T-helper 2 cell treated with Interferon-gamma antibody and Interleukin-4, amounts not matched to agents 5 μg/mL and 100 μg/mL, for 36 hours (primary cell): ENCODE data around the gene CST3.

Experiments
- DNase-seq: peaks from one replicate; pipeline ENCODE4 v3.0.0; 2021; ENCODE audit warnings: low spot score
- H3K27ac Mint-ChIP-seq: one replicate; pipeline ENCODE4 v1.8.0; 2021; ENCODE audit warnings: mild to moderate bottlenecking, mixed read lengths
- H3K27me3 Mint-ChIP-seq: one replicate; pipeline ENCODE4 v1.8.0; 2021; ENCODE audit warnings: low read depth, mixed read lengths
- H3K36me3 Mint-ChIP-seq: one replicate; pipeline ENCODE4 v1.8.0; 2021; ENCODE audit warnings: low read depth, mixed read lengths
- H3K4me1 Mint-ChIP-seq: one replicate; pipeline ENCODE4 v1.8.0; 2021; ENCODE audit warnings: low read depth, mixed read lengths
- H3K4me3 Mint-ChIP-seq: one replicate; pipeline ENCODE4 v1.8.0; 2022; ENCODE audit warnings: mild to moderate bottlenecking, moderate library complexity, mixed read lengths
- H3K9me3 Mint-ChIP-seq: one replicate; pipeline ENCODE4 v1.8.0; 2021; ENCODE audit warnings: mixed read lengths

Gene CST3

GRCh38 chr20:23657202-23657601 lies 19.4 kb upstream of the CST3 start:
- H3K27me3 Mint-ChIP-seq = peaks cover 15% of the 10 kb centered on the region
- no peaks in the 10 kb centered on the region for H3K36me3 Mint-ChIP-seq
- DNase-seq = no peak
- no peaks in the 10 kb centered on the region for H3K9me3 Mint-ChIP-seq
- H3K4me1 Mint-ChIP-seq = no peaks in the 10 kb centered on the region
- no peak overlapping the region for H3K27ac Mint-ChIP-seq
- H3K4me3 Mint-ChIP-seq = no peak overlapping the region

GRCh38 chr20:23656372-23656771 lies 18.6 kb upstream of the CST3 start:
- Mint-ChIP-seq H3K27ac (no peak overlapping the region), H3K27me3 (peaks cover 15% of the 10 kb centered on the region), H3K4me1 (no peaks in the 10 kb centered on the region), H3K36me3 (no peaks in the 10 kb centered on the region), H3K4me3 (no peak overlapping the region), H3K9me3 (no peaks in the 10 kb centered on the region)
- no peak for DNase-seq

- no peak for DNase-seq
- Mint-ChIP-seq H3K36me3 (no peaks in the 10 kb centered on the region), H3K9me3 (no peaks in the 10 kb centered on the region), H3K27ac (no peak overlapping the region), H3K27me3 (peaks cover 15% of the 10 kb centered on the region), H3K4me3 (no peak overlapping the region), H3K4me1 (no peaks in the 10 kb centered on the region)
These were observed 17.9 kb upstream of the CST3 start for GRCh38 chr20:23655491-23656211.

- no peaks in the 10 kb centered on the region for H3K36me3 Mint-ChIP-seq
- peaks cover 15% of the 10 kb centered on the region for H3K27me3 Mint-ChIP-seq
- no peak overlapping the region for H3K4me3 Mint-ChIP-seq
- H3K4me1 Mint-ChIP-seq = no peaks in the 10 kb centered on the region
- H3K27ac Mint-ChIP-seq = no peak overlapping the region
- no peaks in the 10 kb centered on the region for H3K9me3 Mint-ChIP-seq
- DNase-seq = no peak
These were observed 17.0 kb upstream of the CST3 start for GRCh38 chr20:23654717-23655116.

- Mint-ChIP-seq H3K36me3 (no peaks in the 10 kb centered on the region), H3K27me3 (peaks cover 15% of the 10 kb centered on the region), H3K4me1 (no peaks in the 10 kb centered on the region), H3K9me3 (no peaks in the 10 kb centered on the region), H3K27ac (no peak overlapping the region), H3K4me3 (no peak overlapping the region)
- DNase-seq = no peak
These were observed 16.2 kb upstream of the CST3 start for GRCh38 chr20:23654000-23654399.

GRCh38 chr20:23653400-23653938 lies 15.7 kb upstream of the CST3 start:
- Mint-ChIP-seq H3K9me3 (no peaks in the 10 kb centered on the region), H3K4me3 (no peak overlapping the region), H3K27me3 (peaks cover 15% of the 10 kb centered on the region), H3K27ac (no peak overlapping the region), H3K4me1 (no peaks in the 10 kb centered on the region), H3K36me3 (no peaks in the 10 kb centered on the region)
- DNase-seq = no peak

GRCh38 chr20:23652926-23653325 lies 15.2 kb upstream of the CST3 start:
- Mint-ChIP-seq H3K4me1 (no peaks in the 10 kb centered on the region), H3K36me3 (no peaks in the 10 kb centered on the region), H3K27ac (no peak overlapping the region), H3K27me3 (peaks cover 15% of the 10 kb centered on the region), H3K9me3 (no peaks in the 10 kb centered on the region), H3K4me3 (no peak overlapping the region)
- no peak for DNase-seq

GRCh38 chr20:23652371-23652770 lies 14.6 kb upstream of the CST3 start:
- Mint-ChIP-seq H3K36me3 (no peaks in the 10 kb centered on the region), H3K4me1 (no peaks in the 10 kb centered on the region), H3K9me3 (no peaks in the 10 kb centered on the region), H3K27ac (no peak overlapping the region), H3K4me3 (no peak overlapping the region), H3K27me3 (peaks cover 15% of the 10 kb centered on the region)
- no peak for DNase-seq

GRCh38 chr20:23651117-23651516 lies 13.4 kb upstream of the CST3 start:
- Mint-ChIP-seq H3K36me3 (no peaks in the 10 kb centered on the region), H3K27ac (no peak overlapping the region), H3K9me3 (no peaks in the 10 kb centered on the region), H3K27me3 (peaks cover 11% of the 10 kb centered on the region), H3K4me3 (no peak overlapping the region), H3K4me1 (no peaks in the 10 kb centered on the region)
- no peak for DNase-seq

GRCh38 chr20:23649830-23650417 lies 12.2 kb upstream of the CST3 start:
- Mint-ChIP-seq H3K4me3 (no peak overlapping the region), H3K4me1 (no peaks in the 10 kb centered on the region), H3K27me3 (peaks cover 11% of the 10 kb centered on the region), H3K27ac (no peak overlapping the region), H3K36me3 (no peaks in the 10 kb centered on the region), H3K9me3 (no peaks in the 10 kb centered on the region)
- DNase-seq = no peak

GRCh38 chr20:23649242-23649641 lies 11.5 kb upstream of the CST3 start:
- no peak overlapping the region for H3K27ac Mint-ChIP-seq

GRCh38 chr20:23647346-23647745 lies 9.6 kb upstream of the CST3 start:
- H3K4me3 Mint-ChIP-seq = no peak overlapping the region
- H3K27me3 Mint-ChIP-seq = peaks cover 5% of the 10 kb centered on the region
- no peaks in the 10 kb centered on the region for H3K9me3 Mint-ChIP-seq
- H3K4me1 Mint-ChIP-seq = no peaks in the 10 kb centered on the region
- no peaks in the 10 kb centered on the region for H3K36me3 Mint-ChIP-seq
- no peak for DNase-seq
- no peak overlapping the region for H3K27ac Mint-ChIP-seq

More at GRCh38 chr20:23649242-23649641, 11.5 kb upstream of the CST3 start:
- Mint-ChIP-seq H3K4me3 (no peak overlapping the region), H3K9me3 (no peaks in the 10 kb centered on the region), H3K4me1 (no peaks in the 10 kb centered on the region), H3K27me3 (peaks cover 5% of the 10 kb centered on the region), H3K36me3 (no peaks in the 10 kb centered on the region)
- no peak for DNase-seq

- Mint-ChIP-seq H3K4me3 (no peak overlapping the region), H3K4me1 (no peaks in the 10 kb centered on the region), H3K9me3 (no peaks in the 10 kb centered on the region), H3K36me3 (no peaks in the 10 kb centered on the region), H3K27me3 (peaks cover 5% of the 10 kb centered on the region), H3K27ac (no peak overlapping the region)
- DNase-seq = no peak
These were observed 8.5 kb upstream of the CST3 start for GRCh38 chr20:23646106-23646873.

- H3K36me3 Mint-ChIP-seq = no peaks in the 10 kb centered on the region
- H3K27ac Mint-ChIP-seq = no peak overlapping the region
- peaks cover 5% of the 10 kb centered on the region for H3K27me3 Mint-ChIP-seq
- DNase-seq = no peak
- no peaks in the 10 kb centered on the region for H3K9me3 Mint-ChIP-seq
- no peak overlapping the region for H3K4me3 Mint-ChIP-seq
- no peaks in the 10 kb centered on the region for H3K4me1 Mint-ChIP-seq
These were observed 7.8 kb upstream of the CST3 start for GRCh38 chr20:23645575-23645974.
